A549 (cell line): ENCODE results near the gene SNAP25. TPM values are rescaled to one million over a fixed set of nuclear protein-coding genes. Genes with fewer than 3 reads are reported as not detected.

Experiments
- ATAC-seq, 2 experiments: fragments of 200-7000 bp in 1 of 2; fragments of >200 bp in 1 of 2; cut with Nextera tagmentation in 1 of 2; cut with Tn5 transposase in 1 of 2; 3 replicates each; pipeline versions ENCODE4 v1.8.0 to v1.9.1; 2018 to 2020; ENCODE audit warnings: mild to moderate bottlenecking in 1 of 2, moderate library complexity in 1 of 2
- CTCF ChIA-PET: fragments of 300-600 bp; sonication (Branson Sonifier 250); formaldehyde crosslinking; extraction: SDS; loops from one replicate; lab custom pipeline; 2021; ENCODE audit warnings: antibody characterized with exemption, inconsistent platforms; lab: Yijun Ruan, JAX
- POLR2A ChIA-PET: fragments of 350-600 bp; formaldehyde crosslinking; extraction: SDS; loops from one replicate; lab custom pipeline; 2021; ENCODE audit warnings: antibody characterized with exemption, inconsistent platforms; lab: Yijun Ruan, JAX
- DNase-seq, 2 experiments: peaks; one replicate each; pipeline versions ENCODE4 v3.0.0 to v3.0.0-alpha.2; 2011 to 2016; ENCODE audit warnings: low read depth in 1 of 2, low spot score in 1 of 2
- FAIRE-seq: peaks from 2 replicates; lab custom pipeline; 2011; peaks lifted over from hg19 to GRCh38; lab: Jason Lieb, UNC
- H3K27ac ChIP-seq, 2 experiments: fragments of >200 bp; sonication (Bioruptor Twin); formaldehyde crosslinking; 3 replicates each; pipeline ENCODE4 v1.5.1; 2016 to 2017
- H3K4me1 ChIP-seq: fragments of >200 bp; sonication (Bioruptor Twin); formaldehyde crosslinking; 3 replicates; pipeline ENCODE4 v1.6.1; 2016
- H3K4me2 ChIP-seq: fragments of >200 bp; sonication (Bioruptor Twin); formaldehyde crosslinking; 3 replicates; pipeline ENCODE4 v1.6.1; 2016
- H3K4me3 ChIP-seq: fragments of >200 bp; sonication (Bioruptor Twin); formaldehyde crosslinking; 3 replicates; pipeline ENCODE4 v1.5.1; 2016
- H3K9me3 ChIP-seq: fragments of >200 bp; sonication (Bioruptor Twin); formaldehyde crosslinking; 3 replicates; pipeline ENCODE4 v1.6.1; 2016
- BHLHE40 ChIP-seq: IDR thresholded peaks from 2 replicates; pipeline ENCODE4 v1.6.1; 2012; ENCODE audit warnings: low read depth, low read length, inconsistent platforms
- CBX8 ChIP-seq: fragments of 200-600 bp; sonication (generic); IDR thresholded peaks from 2 replicates; pipeline ENCODE4 v1.6.1; 2016
- CHD2 ChIP-seq: fragments of 150-350 bp; IDR thresholded peaks from 2 replicates; pipeline ENCODE4 v1.6.1; 2014; ENCODE audit warnings: low read length; ENCODE audit not compliant: partially characterized antibody
- CHD4 ChIP-seq: fragments of 200-600 bp; sonication (generic); IDR thresholded peaks from 2 replicates; pipeline ENCODE4 v1.6.1; 2016; ENCODE audit warnings: antibody characterized with exemption, mild to moderate bottlenecking, borderline replicate concordance
- ESRRA ChIP-seq: fragments of 150-350 bp; IDR thresholded peaks from 2 replicates; pipeline ENCODE4 v1.6.1; 2014; ENCODE audit warnings: mild to moderate bottlenecking, low read length, borderline replicate concordance
- HEYL ChIP-seq: fragments of 250-450 bp; sonication (Bioruptor Pico); IDR thresholded peaks from 2 replicates; pipeline ENCODE4 v1.8.0; 2021; ENCODE audit warnings: mild to moderate bottlenecking, moderate library complexity
- HOXB13 ChIP-seq: fragments of 250-450 bp; sonication (Bioruptor Pico); IDR thresholded peaks from 2 replicates; pipeline ENCODE4 v1.5.0; 2020; ENCODE audit warnings: low read depth, mild to moderate bottlenecking, moderate library complexity
- HOXB5 ChIP-seq: fragments of 250-450 bp; sonication (Bioruptor Pico); IDR thresholded peaks from 2 replicates; pipeline ENCODE4 v1.5.0; 2020; ENCODE audit warnings: mild to moderate bottlenecking, moderate library complexity
- JUNB ChIP-seq: fragments of >200 bp; sonication (Bioruptor Twin); formaldehyde crosslinking; IDR thresholded peaks from 2 replicates; pipeline ENCODE4 v1.6.1; 2016
- KDM1A ChIP-seq: fragments of 200-600 bp; sonication (generic); IDR thresholded peaks from 2 replicates; pipeline ENCODE4 v1.6.1; 2016; ENCODE audit warnings: low read depth, mild to moderate bottlenecking
- MAFK ChIP-seq: fragments of 450-650 bp; IDR thresholded peaks from 2 replicates; pipeline ENCODE4 v1.6.1; 2014; ENCODE audit not compliant: partially characterized antibody
- MYC ChIP-seq: IDR thresholded peaks from 2 replicates; pipeline ENCODE4 v1.6.1; 2012; ENCODE audit warnings: mild to moderate bottlenecking, inconsistent platforms, low read length, improper control_type of control experiment, borderline replicate concordance
- NPAS2 ChIP-seq: fragments of 250-450 bp; sonication (Bioruptor Pico); IDR thresholded peaks from 2 replicates; pipeline ENCODE4 v1.8.0; 2022; ENCODE audit warnings: mild to moderate bottlenecking, moderate library complexity, borderline replicate concordance
- NR3C1 ChIP-seq: fragments of >200 bp; sonication (Bioruptor Twin); formaldehyde crosslinking; IDR thresholded peaks from 3 replicates; pipeline ENCODE4 v1.6.1; 2017
- PHF8 ChIP-seq: fragments of 200-600 bp; sonication (generic); IDR thresholded peaks from 2 replicates; pipeline ENCODE4 v1.6.1; 2016; ENCODE audit warnings: low read depth, mild to moderate bottlenecking, antibody characterized with exemption, moderate library complexity, borderline replicate concordance
- POLR2AphosphoS2 ChIP-seq: conservative IDR thresholded peaks from 2 replicates; pipeline ENCODE4 v1.6.1; 2012; ENCODE audit warnings: low read length, improper control_type of control experiment, inconsistent platforms
- RAD21 ChIP-seq, 2 experiments: fragments of >200 bp in 1 of 2; sonication (Bioruptor Twin) in 1 of 2; formaldehyde crosslinking in 1 of 2; IDR thresholded peaks in 1 of 2; conservative IDR thresholded peaks in 1 of 2; 2 replicates in 1 of 2; 3 replicates in 1 of 2; pipeline ENCODE4 v1.6.1; 2012 to 2018; ENCODE audit warnings: inconsistent platforms in 1 of 2
- RARB ChIP-seq: fragments of 250-450 bp; sonication (Bioruptor Pico); IDR thresholded peaks from 2 replicates; pipeline ENCODE4 v1.8.0; 2021; ENCODE audit warnings: mild to moderate bottlenecking, moderate library complexity
- RFX5 ChIP-seq: fragments of 450-650 bp; IDR thresholded peaks from 2 replicates; pipeline ENCODE4 v1.7.1; 2014; ENCODE audit warnings: antibody characterized with exemption, mild to moderate bottlenecking, moderate library complexity
- SMC3 ChIP-seq: fragments of >200 bp; sonication (Bioruptor Twin); formaldehyde crosslinking; IDR thresholded peaks from 3 replicates; pipeline ENCODE4 v1.6.1; 2018; ENCODE audit warnings: inconsistent platforms
- TFCP2L1 ChIP-seq: fragments of 250-450 bp; sonication (Bioruptor Pico); IDR thresholded peaks from 2 replicates; pipeline ENCODE4 v1.5.0; 2021; ENCODE audit warnings: mild to moderate bottlenecking
- USF2 ChIP-seq: fragments of 450-650 bp; IDR thresholded peaks from 2 replicates; pipeline ENCODE4 v1.6.1; 2014; ENCODE audit warnings: antibody characterized with exemption
- ZC3H11A ChIP-seq: fragments of 450-650 bp; IDR thresholded peaks from 2 replicates; pipeline ENCODE4 v1.6.1; 2014; ENCODE audit warnings: antibody characterized with exemption, mild to moderate bottlenecking
- ZNF302 ChIP-seq: fragments of 250-450 bp; sonication (Bioruptor Pico); IDR thresholded peaks from 2 replicates; pipeline ENCODE4 v1.9.0; 2021; ENCODE audit warnings: inconsistent platforms, mild to moderate bottlenecking, moderate library complexity
- polyA plus RNA-seq, 4 experiments: library from polyadenylated mRNA; depleted of rRNA in 3 of 4; stranded (reverse); fragments of >200 nt; fragmentation: RNase III in 1 of 4; extraction: RNeasy Plus Mini Kit Qiagen cat#74134 plus additional on column Dnase treatment in 1 of 4; gene quantifications; 2 replicates in 3 of 4; 3 replicates in 1 of 4; pipeline ENCODE4 v1.2.3, GENCODE V29; 2011 to 2017
- TF ChIP-seq, protein P1 (sequence below): fragments of >200 bp; sonication (Bioruptor Twin); formaldehyde crosslinking; IDR thresholded peaks from 3 replicates; pipeline ENCODE4 v1.6.1; 2016
- TF ChIP-seq, protein P2 (sequence below): IDR thresholded peaks from 2 replicates; pipeline ENCODE4 v1.6.1; 2012; ENCODE audit warnings: low read depth, borderline replicate concordance

Gene SNAP25
- polyA plus RNA-seq, 2 of the 4 experiments (the other 2 are of a cell fraction) = 39.6 to 53.6 TPM

DNA sequence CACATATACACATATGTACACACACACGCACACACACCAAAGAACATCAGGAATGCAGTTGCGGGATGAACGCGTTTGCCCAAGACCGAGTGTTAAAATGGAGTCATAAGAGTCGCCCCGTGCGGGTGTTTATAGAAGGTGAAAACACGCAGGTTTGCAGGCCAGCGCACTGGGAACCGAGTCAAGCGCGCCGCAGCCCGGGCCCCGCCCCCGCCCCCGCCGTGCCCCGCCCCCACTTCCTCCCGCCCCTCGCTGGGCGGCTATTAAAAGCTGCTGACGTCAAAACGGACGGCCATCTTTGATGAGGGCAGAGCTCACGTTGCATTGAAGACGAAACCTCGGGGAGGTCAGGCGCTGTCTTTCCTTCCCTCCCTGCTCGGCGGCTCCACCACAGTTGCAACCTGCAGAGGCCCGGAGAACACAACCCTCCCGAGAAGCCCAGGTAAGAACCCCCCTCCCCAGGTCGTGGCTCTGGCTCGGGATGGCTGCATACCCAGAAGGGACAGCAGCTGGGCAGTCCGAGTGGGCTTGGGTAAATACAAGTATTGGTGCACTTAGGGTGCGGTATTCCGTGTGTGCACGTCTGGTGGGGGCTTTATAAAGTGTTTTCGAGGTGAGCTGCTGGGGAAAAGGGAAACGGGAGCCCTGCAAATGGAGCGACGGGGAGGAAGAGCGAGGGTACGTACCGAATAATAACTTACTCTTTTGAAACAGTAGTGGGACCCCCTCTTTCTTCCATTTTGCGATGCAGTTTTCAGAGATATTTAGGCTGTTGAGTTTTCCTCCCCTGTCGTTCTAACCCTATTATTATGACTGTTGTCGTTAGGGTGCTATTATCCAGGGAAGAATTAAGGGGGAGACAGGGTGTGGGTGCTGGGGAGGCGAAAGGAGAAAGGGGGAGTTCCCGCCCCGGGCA lies at the start of gene SNAP25 (continued):
- TF ChIP-seq ZC3H11A = no peak
- TF ChIP-seq, protein P1, sequence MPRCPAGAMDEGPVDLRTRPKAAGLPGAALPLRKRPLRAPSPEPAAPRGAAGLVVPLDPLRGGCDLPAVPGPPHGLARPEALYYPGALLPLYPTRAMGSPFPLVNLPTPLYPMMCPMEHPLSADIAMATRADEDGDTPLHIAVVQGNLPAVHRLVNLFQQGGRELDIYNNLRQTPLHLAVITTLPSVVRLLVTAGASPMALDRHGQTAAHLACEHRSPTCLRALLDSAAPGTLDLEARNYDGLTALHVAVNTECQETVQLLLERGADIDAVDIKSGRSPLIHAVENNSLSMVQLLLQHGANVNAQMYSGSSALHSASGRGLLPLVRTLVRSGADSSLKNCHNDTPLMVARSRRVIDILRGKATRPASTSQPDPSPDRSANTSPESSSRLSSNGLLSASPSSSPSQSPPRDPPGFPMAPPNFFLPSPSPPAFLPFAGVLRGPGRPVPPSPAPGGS = peak; percentile 66; the same call in 1 of the 3 replicates
- peak; percentile 47; the same call in 2 of the 3 replicates for TF ChIP-seq SMC3
- TF ChIP-seq RARB (CRISPR knock-in tag) = no peak
- no peak for TF ChIP-seq USF2
- no peak for TF ChIP-seq HOXB5 (CRISPR knock-in tag)
- TF ChIP-seq NPAS2 (CRISPR knock-in tag) = no peak
- TF ChIP-seq RFX5 = no peak
- TF ChIP-seq BHLHE40 = no peak
- TF ChIP-seq CBX8 = no peak
- TF ChIP-seq ESRRA = no peak
- TF ChIP-seq KDM1A = no peak
- peak in 1 of 2 experiments; percentile 32; a peak in 1 of 5 replicates for TF ChIP-seq RAD21 (conservative IDR thresholded peaks at IDR 0.05 in 1 of 2, IDR thresholded peaks at IDR 0.05 in 1 of 2)
- TF ChIP-seq MYC = no peak
- 0 out of 2 replicates have a peak, but pooled peaks have one; percentile 63 for TF ChIP-seq HOXB13 (CRISPR knock-in tag)
- TF ChIP-seq ZNF302 (CRISPR knock-in tag) = no peak
- peak; percentile 62; the same call in 1 of the 2 replicates for TF ChIP-seq PHF8
- TF ChIP-seq TFCP2L1 = no peak
- TF ChIP-seq JUNB = no peak
- no peak for TF ChIP-seq CHD4
- no peak for TF ChIP-seq HEYL (CRISPR knock-in tag)
- no peak for TF ChIP-seq CHD2
- no peak for TF ChIP-seq POLR2AphosphoS2
- TF ChIP-seq, protein P2, sequence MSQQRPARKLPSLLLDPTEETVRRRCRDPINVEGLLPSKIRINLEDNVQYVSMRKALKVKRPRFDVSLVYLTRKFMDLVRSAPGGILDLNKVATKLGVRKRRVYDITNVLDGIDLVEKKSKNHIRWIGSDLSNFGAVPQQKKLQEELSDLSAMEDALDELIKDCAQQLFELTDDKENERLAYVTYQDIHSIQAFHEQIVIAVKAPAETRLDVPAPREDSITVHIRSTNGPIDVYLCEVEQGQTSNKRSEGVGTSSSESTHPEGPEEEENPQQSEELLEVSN = 0 out of 2 replicates have a peak, but pooled peaks have one; percentile 66

- ChIA-PET POLR2A (no interaction called here), CTCF (interaction anchor here (5.6 kb wide), 1 partner anchor 191 kb away, joined by 24 read pairs; no protein-coding TSS in a partner anchor)
- no peak for TF ChIP-seq MYC
- TF ChIP-seq NR3C1 = no peak
- TF ChIP-seq, protein P1 = no peak
- peak; percentile 60 for TF ChIP-seq MAFK
- FAIRE-seq (no peak), ATAC-seq (no peak), DNase-seq (no peak)
- H3K4me1 ChIP-seq = peaks cover 19% of the 10 kb centered on the region
- H3K27ac ChIP-seq = no peak overlapping the region
- H3K4me2 ChIP-seq = no peak overlapping the region
- no peak overlapping the region for H3K4me3 ChIP-seq
- H3K9me3 ChIP-seq = peaks cover 6% of the 10 kb centered on the region; the same call in 1 of the 3 replicates
These were observed 48.9 kb upstream of the SNAP25 start for GRCh38 chr20:10169752-10170151.
